Ovary (tissue), 9 donors: ENCODE results near the gene PRIMA1. TPM values are rescaled to one million over a fixed set of nuclear protein-coding genes. Genes with fewer than 3 reads are reported as not detected.

ENCODE experiments used
- DNase-seq, 5 donors: peaks; one replicate each; pipeline ENCODE4 v3.0.0-alpha.2; 2019 to 2020
- H3K27ac ChIP-seq, 2 donors: fragments of 200-600 bp; one replicate each; pipeline versions ENCODE4 v1.5.1 to v1.8.0; 2019 to 2022
- H3K27me3 ChIP-seq: fragments of 200-600 bp; one replicate; pipeline ENCODE4 v1.8.0; 2022
- H3K36me3 ChIP-seq: fragments of 200-600 bp; sonication (generic); one replicate; pipeline ENCODE4 v1.5.1; 2019
- H3K4me1 ChIP-seq: one replicate; pipeline ENCODE4 v1.8.1; 2013; ENCODE audit warnings: mild to moderate bottlenecking, moderate library complexity; ENCODE audit not compliant: insufficient read depth
- H3K4me3 ChIP-seq: fragments of 200-600 bp; sonication (generic); one replicate; pipeline ENCODE4 v1.5.1; 2017
- H3K9me3 ChIP-seq, 2 donors: fragments of 200-600 bp in 1 of 2; sonication (generic) in 1 of 2; one replicate each; pipeline versions ENCODE4 v1.5.1 to v1.8.1; 2013 to 2019; ENCODE audit warnings: mild to moderate bottlenecking in 1 of 2, moderate library complexity in 1 of 2
- EP300 ChIP-seq: sonication (generic); formaldehyde crosslinking; IDR thresholded peaks from one replicate; pipeline ENCODE4 v1.6.1; 2017; ENCODE audit warnings: antibody characterized with exemption
- POLR2A ChIP-seq: fragments of 450-650 bp; IDR thresholded peaks from one replicate; pipeline ENCODE4 v1.6.1; 2017; ENCODE audit warnings: antibody characterized with exemption, mild to moderate bottlenecking, moderate library complexity
- whole genome bisulfite sequencing, 3 donors: extraction: QIAGEN DNeasy Blood & Tissue Kit in 1 of 3; methylation state at CpG; one replicate each; pipeline versions ENCODE4 v1.1.5 to v1.1.7; 2013 to 2017; 5-methylcytosine and 5-hydroxymethylcytosine counted together
- intact Hi-C, 4 donors: fragments of 100-400 bp; cut with DNase I; formaldehyde crosslinking; loops; one replicate each; pipeline versions ENCODE4 v1.11.0 to v1.15.1; 2022 to 2023
- polyA plus RNA-seq, 2 donors: library from polyadenylated mRNA; stranded (reverse); fragments of 200-250 nt in 1 of 2; fragments of 350-450 nt in 1 of 2; fragmentation: Illumina TruSeq in 1 of 2; extraction: RNeasy Lipid Tissue Mini Kit (QIAGEN cat#74804) in 1 of 2; gene quantifications; one replicate each; pipeline ENCODE4 v1.2.3, GENCODE V29; 2013 to 2014
- total RNA-seq, 7 donors: library from RNA; depleted of rRNA in 2 of 7; stranded (reverse); fragments of >200 nt in 2 of 7; fragmentation: NEBNext Ultra II Directional in 3 of 7; extraction: Animal tissue kit (Norgen Biotek cat#: 25700) in 3 of 7; gene quantifications; one replicate each; pipeline versions ENCODE4 v1.1.0 to v1.2.4, GENCODE V29; 2016 to 2023
- TF ChIP-seq, protein P1 (sequence below), 3 donors: fragments of 450-650 bp in 2 of 3; fragments of 200-600 bp in 1 of 3; IDR thresholded peaks; one replicate each; pipeline versions ENCODE4 v1.5.1 to v1.8.0; 2016 to 2022; ENCODE audit warnings: antibody characterized with exemption in 3 of 3, mild to moderate bottlenecking in 1 of 3
- donor health status: DM: no; HTN: no; CAD: no; lungs with moderate emphysema.
- donor health status: DM: no; HTN: no; CAD: no.
- donor health status: Bipolar disorder and iron deficiency.
- donor health status: DM: yes; HTN: yes; CAD: no.
- donor health status: DM: no; HTN: no; CAD: no.
- donor health status: DM: yes; HTN: yes; CAD: no.

The PRIMA1 gene
- total and polyA plus RNA-seq, 9 donors: 2.3 to 11.5 (median 4.2) TPM

GRCh38 chr14:93797536-93797935 lies 9.3 kb upstream of the PRIMA1 start:
- H3K27me3 ChIP-seq: no peaks in the 10 kb centered on the region
- no peaks in the 10 kb centered on the region for H3K36me3 ChIP-seq
- 75 to 81% (median 79%) methylated on average over 12 of the region's 12 CpGs for WGBS, 3 donors
- no peak overlapping the region for H3K4me3 ChIP-seq
- intact Hi-C loops: loop anchor here in 1 of 4 donors (10.0 kb wide), 1 partner anchor 97 kb away; no protein-coding TSS in a partner anchor
- H3K4me1 ChIP-seq: no peaks in the 10 kb centered on the region
- DNase-seq: no peak
- H3K9me3 ChIP-seq: no peaks in the 10 kb centered on the region
- H3K27ac ChIP-seq: no peak overlapping the region
- no peak for TF ChIP-seq EP300
- TF ChIP-seq POLR2A: no peak
- TF ChIP-seq, protein P1, sequence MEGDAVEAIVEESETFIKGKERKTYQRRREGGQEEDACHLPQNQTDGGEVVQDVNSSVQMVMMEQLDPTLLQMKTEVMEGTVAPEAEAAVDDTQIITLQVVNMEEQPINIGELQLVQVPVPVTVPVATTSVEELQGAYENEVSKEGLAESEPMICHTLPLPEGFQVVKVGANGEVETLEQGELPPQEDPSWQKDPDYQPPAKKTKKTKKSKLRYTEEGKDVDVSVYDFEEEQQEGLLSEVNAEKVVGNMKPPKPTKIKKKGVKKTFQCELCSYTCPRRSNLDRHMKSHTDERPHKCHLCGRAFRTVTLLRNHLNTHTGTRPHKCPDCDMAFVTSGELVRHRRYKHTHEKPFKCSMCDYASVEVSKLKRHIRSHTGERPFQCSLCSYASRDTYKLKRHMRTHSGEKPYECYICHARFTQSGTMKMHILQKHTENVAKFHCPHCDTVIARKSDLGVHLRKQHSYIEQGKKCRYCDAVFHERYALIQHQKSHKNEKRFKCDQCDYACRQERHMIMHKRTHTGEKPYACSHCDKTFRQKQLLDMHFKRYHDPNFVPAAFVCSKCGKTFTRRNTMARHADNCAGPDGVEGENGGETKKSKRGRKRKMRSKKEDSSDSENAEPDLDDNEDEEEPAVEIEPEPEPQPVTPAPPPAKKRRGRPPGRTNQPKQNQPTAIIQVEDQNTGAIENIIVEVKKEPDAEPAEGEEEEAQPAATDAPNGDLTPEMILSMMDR (IDR thresholded peaks at IDR 0.05): no peak

DNA sequence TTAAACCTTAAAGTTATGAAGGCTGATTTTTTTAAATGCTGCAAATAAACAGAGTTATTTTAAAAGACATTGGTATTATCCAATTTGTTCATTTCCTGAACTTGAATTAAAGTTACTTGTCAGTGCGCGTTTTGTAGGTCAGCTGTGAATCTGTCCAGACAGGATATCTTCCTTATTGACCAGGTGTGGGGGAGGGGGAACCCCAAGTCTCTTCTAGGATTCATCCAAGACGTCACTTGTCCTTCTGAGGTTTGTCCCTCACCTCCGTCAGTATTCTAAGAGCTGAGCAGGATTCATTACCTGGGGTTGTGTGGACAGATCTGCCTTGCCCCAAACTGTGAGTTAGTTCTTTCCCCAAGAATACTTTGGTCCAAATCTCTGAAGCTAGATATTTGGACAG lies 8.8 kb upstream of the PRIMA1 start:
- H3K36me3 ChIP-seq: no peaks in the 10 kb centered on the region

DNA sequence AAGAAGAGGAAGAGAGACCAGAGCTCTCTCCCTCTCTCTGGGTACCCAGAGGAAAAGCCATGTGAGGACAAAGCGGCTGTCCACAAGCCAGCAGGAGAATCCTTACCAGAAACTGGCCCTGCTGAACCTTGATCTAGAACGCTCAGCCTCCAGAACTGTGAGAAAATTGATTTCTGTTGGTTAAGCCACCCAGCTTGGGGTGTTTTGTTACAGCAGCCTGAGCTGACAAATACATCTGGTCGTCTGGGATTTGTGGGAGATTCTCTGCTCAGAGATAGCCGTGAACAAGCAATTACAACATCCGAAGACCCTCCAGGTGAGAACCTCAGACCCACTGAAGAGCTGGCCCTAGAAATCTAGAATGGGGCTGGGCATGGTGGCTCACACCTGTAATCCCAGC lies 6.5 kb upstream of the PRIMA1 start:
- Histone ChIP-seq H3K36me3 (no peaks in the 10 kb centered on the region), H3K27me3 (no peaks in the 10 kb centered on the region), H3K4me1 (no peaks in the 10 kb centered on the region), H3K4me3 (no peak overlapping the region), H3K9me3 (no peaks in the 10 kb centered on the region), H3K27ac (no peak overlapping the region)
- TF ChIP-seq, protein P1 (IDR thresholded peaks at IDR 0.05): no peak
- TF ChIP-seq EP300 (no peak), POLR2A (no peak)
- no peak for DNase-seq
- 84 to 94% (median 90%) methylated on average over 5 of the region's 5 CpGs for WGBS, 3 donors
- intact Hi-C loops: loop anchor here in 1 of 4 donors (10.0 kb wide), 1 partner anchor 100 kb away; no protein-coding TSS in a partner anchor

More for the DNA sequence above, 8.8 kb upstream of the PRIMA1 start:
- H3K9me3 ChIP-seq: no peaks in the 10 kb centered on the region
- H3K4me1 ChIP-seq: no peaks in the 10 kb centered on the region
- no peak overlapping the region for H3K27ac ChIP-seq
- H3K4me3 ChIP-seq: no peak overlapping the region
- no peak for DNase-seq
- H3K27me3 ChIP-seq: no peaks in the 10 kb centered on the region
- 64 to 69% (median 66%) methylated on average over 4 of the region's 4 CpGs for WGBS, 3 donors
- intact Hi-C loops: loop anchor here in 1 of 4 donors (10.0 kb wide), 1 partner anchor 98 kb away; no protein-coding TSS in a partner anchor
- no peak for TF ChIP-seq POLR2A
- no peak for TF ChIP-seq EP300
- TF ChIP-seq, protein P1 (IDR thresholded peaks at IDR 0.05): no peak

- no peak for DNase-seq
- 74 to 77% (median 77%) methylated on average over 10 of the region's 10 CpGs for WGBS, 3 donors
Observed at GRCh38 chr14:93793555-93794324, 5.5 kb upstream of the PRIMA1 start.

More at GRCh38 chr14:93793555-93794324, 5.5 kb upstream of the PRIMA1 start:
- Histone ChIP-seq H3K9me3 (no peaks in the 10 kb centered on the region), H3K27me3 (no peaks in the 10 kb centered on the region), H3K4me3 (no peak overlapping the region), H3K27ac (no peak overlapping the region), H3K4me1 (no peaks in the 10 kb centered on the region), H3K36me3 (no peaks in the 10 kb centered on the region)
- TF ChIP-seq EP300: no peak
- TF ChIP-seq, protein P1 (IDR thresholded peaks at IDR 0.05): no peak
- TF ChIP-seq POLR2A: no peak
- intact Hi-C loops: loop anchor here in 1 of 4 donors (10.0 kb wide), 1 partner anchor 101 kb away; no protein-coding TSS in a partner anchor
